GF-D8 (cell line): ENCODE data around the gene CPXM1.
"Not testable (repeated sequence)": the region's sequence is repeated elsewhere in the genome, so short reads cannot be mapped to it uniquely, and the experiment has no call there.

Experiments used
- DNase-seq: peaks from one replicate; lab custom pipeline; 2025; lab: John Stamatoyannopoulos, UW

Gene CPXM1

DNA sequence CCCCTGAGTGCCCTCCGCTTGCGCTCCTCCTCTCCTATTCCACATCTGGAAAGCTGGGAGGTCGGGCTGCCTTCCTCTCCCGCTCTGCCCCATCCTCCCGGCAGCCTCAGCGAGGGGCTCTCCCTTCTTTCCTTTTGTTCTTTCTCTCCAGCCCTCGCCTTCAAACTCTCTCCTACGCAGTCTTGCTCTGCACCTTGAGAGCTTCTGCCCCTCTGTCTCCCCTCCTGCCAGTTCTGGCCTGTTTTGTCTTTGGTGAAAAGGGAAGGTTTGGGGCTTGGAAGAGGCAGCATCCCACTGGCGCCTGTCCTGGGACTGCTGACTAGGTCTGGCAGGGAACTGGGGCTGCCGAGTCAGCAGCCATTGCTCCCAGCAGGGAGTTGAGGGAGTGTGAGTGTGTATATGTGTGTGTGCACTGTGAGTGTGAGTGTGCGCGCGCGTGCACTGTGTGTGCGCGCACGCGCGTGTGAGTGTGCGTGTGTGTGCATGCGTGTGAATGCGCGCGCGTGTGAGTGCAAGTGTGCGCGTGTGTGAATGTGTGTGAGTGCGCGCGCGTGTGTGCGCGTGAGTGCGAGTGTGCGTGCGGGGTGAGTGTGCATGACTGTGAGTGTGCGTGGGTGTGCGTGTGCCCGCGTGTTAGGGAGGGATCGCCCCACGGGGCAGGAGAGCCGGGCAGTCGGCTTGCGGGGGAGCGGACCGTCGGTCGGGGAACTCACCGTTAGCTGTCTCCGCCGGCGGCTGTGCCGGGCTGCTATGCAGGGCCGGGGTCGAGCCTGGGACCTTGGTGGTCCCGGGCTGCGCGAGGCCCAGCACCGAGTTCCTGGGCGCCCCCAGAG, 523 bp downstream of the CPXM1 start:
- DNase-seq = no peak

DNA sequence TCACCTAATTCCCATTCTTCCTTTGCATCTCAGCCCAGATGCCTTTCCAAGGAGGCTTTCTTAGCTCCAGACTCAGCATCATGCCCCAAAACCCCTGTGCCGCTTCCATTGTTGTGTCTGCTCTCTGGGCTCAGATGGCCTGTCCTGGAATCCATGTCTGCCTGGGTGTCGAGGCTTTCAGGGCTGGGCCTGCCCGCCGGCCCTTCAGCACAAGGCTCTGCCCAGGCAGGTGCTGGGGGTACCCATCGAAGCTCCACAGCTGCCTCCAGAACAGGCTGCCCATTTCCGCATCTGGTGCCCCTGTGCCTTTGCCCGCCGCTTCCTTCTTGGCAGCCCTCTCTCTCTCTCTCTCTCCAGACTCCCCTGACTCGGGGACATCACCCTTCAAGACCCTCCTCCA, 1.2 kb downstream of the CPXM1 start:
- no peak for DNase-seq

DNA sequence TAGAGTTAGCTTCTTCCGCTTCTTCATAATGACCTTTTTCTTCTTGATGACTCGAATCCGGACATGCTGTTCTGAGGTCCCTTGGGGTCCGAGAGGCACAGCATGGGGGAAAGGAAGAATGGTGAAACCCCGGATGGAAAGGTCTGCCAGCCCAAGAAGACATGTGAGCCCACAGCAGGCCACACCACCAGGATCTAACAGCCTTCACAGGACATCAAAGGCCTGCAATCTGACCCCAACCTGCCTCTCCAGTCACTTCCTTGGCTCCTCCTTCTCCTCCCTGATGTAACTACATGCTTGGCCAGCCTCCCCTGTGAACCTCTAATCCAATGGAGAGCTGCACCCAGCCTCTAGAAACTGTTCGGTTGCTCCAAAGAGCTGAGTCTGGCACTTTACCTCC, 1.6 kb downstream of the CPXM1 start:
- peak; percentile 12 for DNase-seq

DNA sequence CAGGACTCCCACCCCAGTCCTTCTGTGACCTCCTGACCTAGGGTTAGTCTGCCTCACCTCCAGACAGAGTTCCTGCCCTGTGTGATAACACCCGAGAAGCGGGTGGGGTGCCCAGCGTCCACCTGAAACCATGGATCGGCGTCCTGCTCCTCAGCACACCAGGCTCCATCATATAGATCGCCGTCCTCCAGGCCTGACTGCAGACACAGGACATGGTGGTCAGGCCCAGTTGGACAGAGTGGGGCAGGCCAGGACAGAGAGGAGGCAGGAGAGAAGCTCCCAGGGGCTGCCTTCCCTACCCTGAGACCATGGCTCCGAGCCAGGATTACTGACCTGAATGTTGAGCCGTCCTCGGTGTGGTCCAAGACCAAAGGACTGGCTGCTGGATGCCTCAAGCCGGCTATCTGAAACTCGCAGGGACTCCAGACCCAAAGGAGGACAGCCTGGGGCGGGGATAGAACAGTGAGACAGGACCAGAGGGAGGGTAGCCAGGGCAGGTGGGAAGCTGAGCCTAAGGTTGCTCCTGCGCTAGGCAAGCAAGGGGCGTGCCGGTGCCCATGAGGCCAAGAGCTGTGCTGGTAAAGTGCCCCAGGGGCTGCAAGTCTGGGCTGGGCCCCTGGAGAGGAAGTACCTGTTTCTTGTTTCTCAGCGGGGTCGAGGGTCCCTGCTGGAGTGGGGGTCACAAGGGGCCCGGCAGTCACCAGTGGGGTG, 2.2 kb downstream of the CPXM1 start:
- no peak for DNase-seq

DNA sequence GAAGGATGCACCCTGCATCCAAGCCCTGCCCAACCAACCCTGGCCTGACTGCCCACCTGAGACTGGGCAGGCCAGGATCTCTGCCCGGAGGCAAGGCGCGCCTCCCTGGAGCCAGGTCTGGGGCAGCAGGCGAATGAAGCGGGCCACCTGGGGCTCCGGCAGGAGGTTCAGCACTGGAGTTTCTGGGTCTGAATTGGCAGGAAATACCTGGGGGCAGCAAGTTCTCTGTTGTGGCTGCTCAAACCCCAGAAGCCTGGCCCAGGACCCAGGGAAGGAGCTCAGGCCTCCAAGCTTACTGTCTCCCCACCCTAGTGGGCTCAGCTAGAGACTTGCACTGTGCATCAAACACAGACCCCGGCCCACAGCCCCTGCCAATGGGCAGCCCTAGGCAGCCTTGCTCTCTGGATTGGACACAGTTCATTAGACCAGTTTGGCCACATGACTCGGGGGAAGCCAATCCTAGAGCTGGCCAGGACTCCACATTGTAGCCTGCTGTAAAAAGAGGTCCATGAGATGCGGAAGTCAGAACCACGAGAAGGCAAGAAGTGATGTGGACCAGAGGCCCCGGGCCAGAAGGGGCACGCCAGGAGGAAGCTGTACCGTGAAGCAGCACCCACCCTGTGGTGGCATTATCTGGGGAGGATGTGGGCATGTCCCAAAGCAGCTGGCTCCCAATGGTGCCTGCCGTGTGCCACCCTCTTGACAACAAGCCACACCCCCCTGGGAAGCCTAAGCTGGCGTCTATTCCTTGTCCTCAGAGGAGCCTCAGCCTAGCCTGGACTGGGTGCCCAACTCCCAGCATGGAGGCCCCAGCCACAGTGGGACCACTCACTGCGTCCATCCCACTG, 3.1 kb downstream of the CPXM1 start:
- DNase-seq = no peak

DNA sequence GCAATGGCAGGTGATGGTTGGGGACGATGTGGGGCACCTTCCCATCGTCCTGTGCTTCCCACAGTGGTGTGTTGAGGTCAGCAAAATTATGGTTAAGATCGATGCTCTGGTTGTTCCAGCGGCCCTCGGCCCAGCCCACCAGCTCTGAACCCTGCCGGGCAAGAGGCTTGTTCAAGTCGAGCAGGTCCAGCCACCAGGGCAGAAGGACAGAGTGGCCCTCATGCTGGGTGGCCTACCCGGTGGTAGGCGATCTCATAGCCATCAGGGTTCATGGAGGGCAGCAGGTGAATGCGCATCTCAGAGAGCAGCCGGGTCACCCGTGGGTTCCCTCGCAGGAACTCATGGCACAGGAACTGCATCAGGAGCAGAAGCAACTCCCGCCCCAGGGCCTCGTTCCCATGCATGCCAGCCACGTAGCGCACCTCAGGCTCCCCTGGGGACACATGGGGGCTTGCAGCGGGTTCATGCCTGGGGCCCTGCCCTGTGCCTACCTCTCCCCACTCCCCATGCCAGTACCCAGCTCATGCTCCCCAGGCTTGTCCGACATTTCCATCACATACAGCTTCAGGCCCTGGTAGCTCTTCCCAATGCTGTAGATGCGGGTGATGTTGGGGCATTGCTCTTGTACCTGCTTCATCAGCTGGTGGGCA, 4.3 kb downstream of the CPXM1 start:
- no peak for DNase-seq

DNA sequence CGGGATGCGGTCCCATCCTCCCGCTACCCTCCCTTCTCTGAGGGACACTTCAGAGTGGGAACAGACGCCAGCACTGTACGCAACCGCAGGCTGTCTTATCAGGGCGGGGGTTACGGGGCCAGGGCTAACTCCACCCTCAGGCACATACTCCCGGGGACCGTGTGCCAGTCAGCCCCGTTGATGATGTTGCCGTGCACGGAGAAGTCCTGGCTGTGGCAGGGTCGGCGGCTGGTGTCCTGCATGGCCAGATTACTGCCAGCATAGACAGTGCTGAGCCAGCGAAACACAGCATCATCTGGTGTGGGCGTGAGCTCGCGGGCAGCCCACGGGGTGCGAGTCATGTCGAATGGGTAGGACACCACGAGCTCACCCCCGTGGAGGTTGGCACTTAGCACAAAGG, 5.0 kb downstream of the CPXM1 start:
- DNase-seq = no peak

DNA sequence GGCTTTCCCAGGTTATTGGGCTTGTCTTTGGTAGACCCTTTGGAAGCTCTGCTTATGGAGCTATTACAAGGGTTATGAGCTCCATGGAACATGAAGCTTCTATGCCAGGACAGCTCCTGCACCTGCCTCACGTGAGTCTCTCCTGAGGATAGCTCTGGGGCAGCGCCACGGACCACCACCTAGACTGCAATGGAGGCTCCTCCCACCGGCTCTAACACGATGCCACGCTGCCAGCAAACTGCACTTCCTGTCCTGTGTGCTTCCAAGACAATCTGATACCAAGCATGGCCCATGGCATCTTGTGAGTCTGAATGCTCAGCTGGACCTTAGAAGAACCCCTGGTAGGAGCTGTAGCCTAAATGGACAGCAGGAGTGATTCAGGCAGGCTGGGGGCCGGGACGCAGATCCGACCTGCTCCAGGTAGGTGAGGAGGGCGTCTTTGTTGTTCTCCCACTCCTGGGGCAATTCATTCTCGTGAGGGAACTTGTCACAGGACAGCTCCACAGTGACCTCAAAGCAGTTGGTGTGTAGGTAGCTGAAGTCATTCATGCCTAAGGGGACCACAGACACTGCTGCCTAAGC, 5.5 kb downstream of the CPXM1 start:
- no peak for DNase-seq

DNA sequence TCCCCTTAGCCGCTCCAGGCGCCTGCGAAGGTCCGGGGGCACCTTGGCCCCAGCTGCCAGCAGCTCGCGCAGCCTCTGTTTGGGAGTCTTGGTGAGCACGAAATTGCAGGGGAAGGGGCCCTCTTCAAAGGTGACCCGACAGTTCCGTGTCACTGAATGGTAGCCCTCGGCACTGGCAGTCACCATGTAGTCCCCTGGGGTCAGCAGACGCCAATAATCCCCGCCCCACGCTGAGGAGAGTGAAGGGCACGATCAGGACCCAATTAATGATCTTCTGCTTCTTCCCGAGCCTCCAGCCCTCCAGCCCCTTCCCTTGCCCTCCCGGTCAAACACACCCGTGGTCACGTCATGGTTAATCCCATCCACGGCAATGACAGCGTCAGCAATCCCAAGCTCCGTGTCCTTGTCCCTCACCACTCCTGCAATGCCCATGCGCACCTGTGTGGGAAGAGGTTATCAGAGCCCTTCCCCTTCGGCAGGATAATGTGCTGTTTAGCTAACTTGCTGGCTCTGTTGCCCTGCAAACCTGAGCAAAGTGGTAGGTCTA, 6.2 kb downstream of the CPXM1 start:
- DNase-seq = no peak

DNA sequence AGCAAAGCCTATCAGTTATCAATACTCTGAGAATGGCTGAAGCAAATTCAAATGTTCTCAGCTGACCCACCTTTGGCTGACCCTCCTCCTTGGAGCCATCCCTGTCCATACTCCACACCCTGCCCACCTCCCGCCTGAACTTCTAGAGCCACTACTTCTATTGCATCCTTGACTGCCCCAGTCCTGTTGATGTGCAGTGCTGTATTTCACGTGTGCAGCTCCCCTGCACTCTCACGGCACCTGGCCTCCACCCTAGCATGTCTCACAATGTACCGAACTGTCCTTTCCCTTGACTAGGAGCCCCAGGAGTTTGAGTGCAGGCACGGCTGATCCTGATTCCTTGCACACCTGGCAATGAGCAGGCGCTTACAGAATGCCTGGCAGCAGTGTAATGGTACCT, 7.0 kb downstream of the CPXM1 start:
- no peak for DNase-seq

DNA sequence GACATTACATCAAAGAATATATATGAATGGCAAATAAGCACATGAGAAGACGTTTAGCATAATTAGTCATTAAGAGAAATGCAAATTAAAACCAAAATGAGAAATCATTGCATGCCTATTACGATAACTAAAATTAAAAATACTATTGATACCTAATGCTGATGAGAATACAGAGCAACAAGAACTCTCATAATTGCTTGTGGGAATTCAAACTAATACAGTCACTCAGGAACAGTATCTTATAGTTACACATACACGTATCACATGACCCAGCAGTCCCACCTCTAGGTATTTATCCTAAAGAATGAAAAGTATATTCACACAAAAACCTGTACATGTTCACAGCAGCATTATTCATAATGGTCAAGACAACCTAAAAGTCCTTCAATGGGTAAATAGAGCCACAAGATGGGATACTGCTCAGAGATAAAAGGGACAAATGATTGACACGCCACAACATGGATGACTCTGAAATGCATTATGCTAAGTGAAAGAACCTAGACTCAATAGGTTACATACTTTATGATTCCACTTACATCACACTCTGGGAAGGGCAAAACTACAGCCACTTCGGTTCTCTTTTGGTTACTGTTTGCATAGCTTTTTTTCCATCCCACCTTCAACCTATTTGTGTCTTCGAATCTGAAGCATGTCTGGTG, 16.4 kb downstream of the CPXM1 start:
- no peak for DNase-seq

DNA sequence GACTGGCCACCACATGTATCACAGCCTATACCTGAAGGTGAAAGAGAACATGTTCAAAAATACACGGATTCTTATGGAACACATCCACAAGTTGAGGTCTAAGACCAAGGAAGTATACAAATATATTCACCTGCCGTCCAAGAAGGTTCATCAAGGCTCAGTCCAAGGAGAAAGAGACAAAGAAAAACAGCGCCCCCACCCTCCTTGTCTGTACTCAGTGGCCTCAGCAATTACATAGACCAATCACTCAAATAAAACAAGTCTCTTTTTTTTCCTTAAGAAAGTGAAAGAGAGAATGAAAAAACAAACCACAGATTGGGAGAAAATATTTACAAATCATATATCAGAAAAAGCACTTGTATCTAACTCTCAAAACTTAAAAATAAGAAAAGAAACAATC, 19.5 kb downstream of the CPXM1 start:
- DNase-seq = no peak

DNA sequence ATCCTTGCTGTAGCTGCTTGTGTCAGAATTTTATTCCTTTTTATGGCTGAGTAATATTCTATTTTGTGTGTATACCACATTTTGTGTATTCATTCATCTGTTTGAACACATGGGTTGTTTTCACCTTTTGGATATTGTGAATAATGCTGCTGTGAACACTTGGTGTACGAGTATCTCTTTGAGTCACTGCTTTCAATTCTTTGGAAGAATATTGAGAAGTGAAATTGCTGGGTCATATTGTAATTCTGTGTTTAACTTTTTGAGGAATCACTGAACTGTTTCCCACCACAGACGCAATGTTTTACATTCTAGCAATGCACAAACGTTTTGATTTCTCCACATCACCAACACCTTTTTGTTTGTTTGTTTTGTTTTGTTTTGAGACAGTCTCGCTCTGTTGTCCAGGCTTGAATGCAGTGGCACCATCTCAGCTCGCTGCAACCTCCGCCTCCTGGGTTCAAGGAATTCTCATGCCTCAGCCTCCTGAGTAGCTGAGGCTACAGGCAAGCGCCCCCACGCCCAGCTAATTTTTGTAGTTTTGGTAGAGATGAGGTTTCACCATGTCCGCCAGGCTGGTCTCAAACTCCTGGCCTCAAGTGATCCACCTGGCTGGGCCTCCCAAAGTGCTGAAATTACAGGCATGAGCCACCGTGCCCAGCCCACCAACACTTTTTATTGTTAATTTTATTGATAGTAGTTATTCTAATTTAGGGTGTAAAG, 21.7 kb downstream of the CPXM1 start:
- no peak for DNase-seq

DNA sequence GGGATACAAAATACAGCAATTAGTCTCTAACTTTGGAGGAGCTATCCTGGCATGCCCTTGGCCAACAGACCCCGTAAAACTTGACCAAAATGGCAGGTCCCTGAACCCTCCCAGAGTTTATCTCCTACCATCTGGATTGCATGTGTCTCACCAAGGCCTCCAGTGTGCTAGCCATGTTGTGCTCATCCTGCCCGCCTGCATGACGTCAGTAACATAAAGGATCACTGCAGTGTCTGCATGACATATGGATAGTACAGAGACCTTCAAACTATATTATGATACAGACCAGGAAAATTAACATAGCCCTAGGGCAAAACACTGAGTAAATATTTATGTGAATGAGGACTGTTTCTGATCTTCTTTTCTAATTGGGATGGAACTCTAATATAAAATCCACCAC, 25.3 kb downstream of the CPXM1 start:
- DNase-seq = no peak

DNA sequence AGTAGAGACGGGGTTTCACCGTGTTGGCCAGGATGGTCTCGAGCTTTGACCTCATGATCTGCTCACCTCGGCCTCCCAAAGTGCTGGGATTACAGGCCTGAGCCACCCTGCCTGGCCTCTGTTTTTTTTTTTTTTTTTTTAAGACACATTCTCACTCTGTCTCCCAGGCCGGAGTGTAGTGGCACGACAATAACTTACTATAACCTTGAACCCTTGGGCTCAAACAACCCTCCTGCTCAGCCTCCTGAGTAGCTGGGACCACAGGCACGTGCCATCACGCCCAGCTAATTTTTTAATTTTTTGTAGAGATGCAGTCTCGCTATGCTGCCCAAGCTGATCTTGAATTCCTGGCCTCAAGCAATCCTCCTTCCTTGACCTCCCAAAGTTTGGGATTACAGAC, 26.6 kb downstream of the CPXM1 start:
- no peak for DNase-seq

DNA sequence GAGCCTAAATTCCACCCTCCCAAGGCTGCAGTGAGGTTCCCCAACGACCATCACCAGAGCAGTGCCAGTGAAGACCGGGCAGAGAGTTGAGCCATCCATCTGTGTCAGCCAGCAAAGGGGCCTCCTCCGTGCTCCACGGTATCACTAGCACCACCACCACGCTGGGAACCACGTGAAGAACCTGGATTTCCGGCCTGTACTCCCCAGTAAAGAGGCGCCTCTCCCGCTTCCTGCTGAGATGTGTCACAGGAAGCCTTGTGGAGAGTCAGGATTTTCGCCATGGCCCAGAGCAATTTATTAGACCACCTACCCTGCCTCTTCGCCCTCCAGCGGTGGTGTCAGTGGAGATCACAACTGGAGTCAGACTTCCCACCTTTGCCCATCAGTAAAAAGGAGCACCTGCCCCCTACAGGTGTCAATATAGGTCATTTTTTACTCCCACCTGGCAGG, 28.8 kb downstream of the CPXM1 start:
- no peak for DNase-seq

DNA sequence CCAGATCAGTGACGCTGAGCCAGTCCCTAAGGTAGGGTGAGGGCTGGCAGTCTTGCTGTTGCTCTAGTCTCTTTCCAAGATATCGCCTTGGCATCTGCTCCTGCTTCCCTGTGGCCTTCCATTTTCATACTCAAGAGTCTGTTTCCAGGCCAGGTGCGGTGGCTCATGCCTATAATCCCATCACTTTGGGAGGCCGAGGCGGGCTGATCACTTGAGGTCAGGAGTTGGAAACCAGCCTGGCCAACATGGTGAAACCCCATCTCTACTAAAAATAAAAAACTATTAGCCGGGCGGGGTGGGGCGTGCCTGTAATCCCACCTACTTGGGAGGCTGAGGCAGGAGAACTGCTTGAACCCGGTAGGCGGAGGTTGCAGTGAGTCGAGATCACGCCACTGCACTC, 30.3 kb downstream of the CPXM1 start:
- DNase-seq = not testable (repeated sequence)

DNA sequence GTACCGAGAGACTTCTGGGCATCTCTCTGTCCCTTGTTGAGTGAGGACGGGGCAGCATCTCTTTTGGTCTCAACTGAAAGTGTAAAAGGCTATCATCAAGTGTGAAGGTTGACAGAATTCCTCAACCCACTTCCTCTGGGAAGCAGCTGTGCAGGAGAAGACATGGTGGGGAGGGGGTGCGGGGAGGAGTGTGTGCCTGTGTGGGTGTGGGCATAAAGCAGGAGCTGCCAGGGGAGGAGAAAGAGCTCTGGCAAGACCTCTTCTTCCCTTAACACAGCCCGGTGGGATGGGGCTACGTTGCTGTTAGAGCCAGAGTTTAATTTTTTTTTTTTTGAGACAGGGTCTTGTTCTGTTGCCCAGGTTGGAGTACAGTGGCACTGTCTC, 31.8 kb downstream of the CPXM1 start:
- no peak for DNase-seq

DNA sequence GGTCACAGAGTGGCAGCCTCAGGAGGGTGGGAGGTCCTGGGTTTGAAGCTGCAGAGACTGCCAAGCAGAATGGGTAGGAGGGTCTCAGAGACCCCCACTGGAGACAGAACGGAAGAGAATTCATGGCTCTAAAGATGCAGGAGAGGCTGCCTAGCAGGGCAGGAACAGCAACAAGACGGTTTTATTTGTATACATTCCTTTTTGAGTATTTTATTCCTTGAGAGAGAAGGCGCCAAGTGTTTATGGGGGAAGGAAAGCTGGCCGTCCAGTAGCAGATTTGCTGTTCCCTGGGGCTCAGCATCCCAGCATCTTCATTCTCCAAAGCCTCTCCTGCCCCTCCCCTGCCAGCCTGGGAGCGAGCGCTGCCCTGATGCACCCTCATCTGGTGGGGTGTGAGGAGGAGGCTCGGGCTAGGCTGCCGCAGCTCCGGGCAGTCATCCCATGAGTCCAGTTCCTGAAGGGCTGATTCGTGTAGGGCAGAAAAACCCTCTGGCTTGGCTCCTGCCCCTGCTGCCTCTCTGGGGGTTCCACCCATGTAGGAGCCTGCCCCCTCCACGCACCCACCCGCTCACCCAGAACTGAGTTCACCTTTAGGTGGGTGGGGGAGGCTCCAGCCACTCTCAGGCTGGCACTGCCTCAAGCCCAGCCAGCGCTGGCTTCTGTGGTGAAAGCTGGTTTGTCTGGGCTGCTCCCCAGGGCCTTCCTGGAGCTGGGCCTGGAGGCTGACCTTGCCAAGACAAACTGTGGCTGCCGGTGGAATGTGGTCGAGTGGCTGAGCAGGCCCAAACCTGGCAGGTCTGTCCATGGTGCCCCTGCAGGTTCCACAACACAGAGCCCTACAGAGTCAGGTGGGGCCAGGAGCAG, 32.4 kb downstream of the CPXM1 start:
- no peak for DNase-seq
